SK-N-DZ (cell line): ENCODE data around the gene ERMARD.

Experiments used
- DNase-seq: peaks from one replicate; pipeline ENCODE4 v3.0.0-alpha.2; 2015; ENCODE audit warnings: low spot score

ERMARD gene

DNA sequence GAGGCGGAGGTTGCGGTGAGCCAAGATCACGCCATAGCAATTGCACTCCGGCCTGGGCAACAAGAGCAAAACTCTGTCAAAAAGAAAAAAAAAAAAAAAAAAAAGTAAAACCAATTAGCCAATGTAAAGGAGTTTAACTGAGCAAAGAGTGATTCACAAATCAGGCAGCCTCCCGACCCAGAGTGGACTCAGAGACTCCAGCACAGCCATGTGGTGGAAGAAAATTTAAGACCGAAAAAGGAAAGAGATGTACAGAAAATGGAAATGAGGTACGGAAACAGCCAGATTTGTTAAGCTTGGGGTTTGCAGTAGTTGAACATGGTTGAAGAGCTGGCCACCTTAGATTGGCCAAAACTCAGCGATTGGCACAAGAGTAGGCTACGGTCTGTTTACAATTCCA, 51.4 kb downstream of the ERMARD start:
- DNase-seq: no peak

GRCh38 chr6:169803271-169803811, 51.9 kb downstream of the ERMARD start:
- DNase-seq: no peak

DNA sequence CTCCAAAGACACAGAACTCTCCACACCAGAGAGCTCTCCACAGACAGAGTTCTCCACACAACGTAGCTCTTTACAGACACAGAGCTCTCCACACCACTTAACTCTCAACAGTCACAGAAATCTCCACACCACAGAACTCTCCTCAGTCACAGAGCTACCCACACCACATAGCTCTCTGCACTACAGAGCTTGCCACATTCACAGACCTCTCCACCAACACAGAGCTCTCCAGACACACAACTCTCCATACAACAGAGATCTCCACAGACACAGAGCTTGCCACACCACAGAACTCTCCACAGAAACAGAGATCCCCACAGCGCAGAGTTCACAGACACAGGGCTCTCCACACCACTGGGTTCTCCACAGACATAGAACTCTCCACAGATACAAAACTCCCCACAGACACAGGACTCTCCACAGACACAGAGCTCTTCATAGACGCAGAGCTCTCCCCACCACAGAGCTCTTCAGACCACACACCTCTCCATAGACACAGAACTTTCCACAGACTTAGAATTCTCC, 52.5 kb downstream of the ERMARD start:
- no peak for DNase-seq

- DNase-seq: no peak
These were observed 53.0 kb downstream of the ERMARD start for GRCh38 chr6:169804427-169804826.

DNA sequence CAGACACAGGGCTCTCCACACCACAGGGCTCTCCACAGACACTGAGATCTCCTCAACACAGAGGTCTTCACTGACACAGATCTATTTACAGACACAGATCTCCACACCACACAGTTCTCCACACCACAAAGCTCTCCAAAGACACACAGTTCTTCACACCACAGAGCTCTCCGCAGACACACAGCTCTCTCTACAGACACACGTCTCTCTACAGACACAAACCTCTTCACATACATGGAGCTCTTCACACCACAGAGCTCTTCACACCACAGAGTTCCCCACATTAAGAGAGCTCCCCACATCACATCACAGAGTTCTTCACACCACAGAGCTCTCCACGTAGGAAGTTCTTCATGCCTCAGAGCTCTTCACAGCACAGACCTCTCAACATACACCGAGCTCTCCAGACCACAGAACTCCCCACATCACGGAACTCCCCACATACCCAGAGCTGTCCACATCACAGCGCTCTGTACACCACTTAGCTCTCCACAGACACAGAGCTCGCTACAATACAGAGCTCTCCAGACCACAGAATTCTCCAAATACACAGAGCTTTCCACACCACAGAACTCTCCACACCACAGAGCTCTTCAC, 53.9 kb downstream of the ERMARD start:
- DNase-seq: no peak

DNA sequence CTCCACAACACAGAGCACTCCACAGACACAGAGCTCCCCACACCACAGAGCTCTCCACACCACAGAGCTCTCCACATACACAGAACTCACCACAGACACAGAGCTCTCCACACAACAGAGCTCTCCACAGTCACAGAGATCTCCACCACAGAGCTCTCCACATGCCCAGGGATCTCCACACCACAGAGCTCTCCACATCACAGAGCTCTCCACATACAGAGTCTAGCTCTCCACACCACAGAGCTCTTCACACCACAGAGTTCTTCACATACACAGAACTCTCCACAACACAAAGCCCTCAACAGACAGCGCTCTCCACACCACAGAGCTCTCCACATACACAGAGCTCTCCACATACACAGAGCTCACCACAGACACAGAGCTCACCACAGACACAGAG, 55.3 kb downstream of the ERMARD start:
- DNase-seq: no peak

DNA sequence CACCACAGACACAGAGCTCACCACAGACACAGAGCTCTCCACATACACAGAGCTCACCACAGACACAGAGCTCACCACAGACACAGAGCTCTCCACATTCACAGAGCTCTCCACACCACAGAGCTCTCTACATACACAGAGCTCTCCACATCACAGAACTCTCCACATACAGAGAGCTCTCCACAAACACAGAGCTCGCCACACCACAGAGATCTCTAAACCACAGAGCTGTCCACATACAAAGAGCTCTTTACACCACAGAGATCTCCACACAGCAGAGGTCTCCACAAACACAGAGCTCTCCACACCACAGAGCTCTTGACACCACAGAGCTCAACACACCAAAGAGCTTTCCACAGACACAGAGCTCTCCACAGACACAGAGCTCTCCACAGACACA, 55.8 kb downstream of the ERMARD start:
- DNase-seq: no peak

- no peak for DNase-seq
These were observed 56.5 kb downstream of the ERMARD start for GRCh38 chr6:169807699-169808607.

- DNase-seq: no peak
These were observed 57.2 kb downstream of the ERMARD start for GRCh38 chr6:169808608-169808967.

DNA sequence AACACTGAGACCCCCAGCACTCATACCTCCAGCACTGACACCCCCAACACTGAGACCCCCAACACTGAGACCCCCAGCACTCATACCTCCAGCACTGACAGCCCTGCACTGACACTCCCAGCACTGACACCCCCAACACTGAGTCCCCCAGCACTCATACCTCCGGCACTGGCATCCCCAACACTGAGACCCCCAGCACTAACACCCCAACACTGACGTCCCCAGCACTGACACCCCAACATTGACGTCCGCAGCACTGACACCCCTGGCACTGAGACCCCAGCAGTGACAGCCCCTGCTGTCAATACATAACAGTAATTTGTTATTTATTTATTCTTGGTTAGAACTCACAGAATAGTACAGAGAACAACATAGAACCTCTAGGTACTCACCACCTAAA, 58.0 kb downstream of the ERMARD start:
- no peak for DNase-seq

GRCh38 chr6:169810066-169810989, 58.9 kb downstream of the ERMARD start:
- DNase-seq: peak; percentile 56

GRCh38 chr6:169811072-169811471, 59.6 kb downstream of the ERMARD start:
- no peak for DNase-seq

- DNase-seq: no peak
These were observed 60.3 kb downstream of the ERMARD start for GRCh38 chr6:169811521-169812256.

GRCh38 chr6:169812257-169812644, 60.8 kb downstream of the ERMARD start:
- DNase-seq: no peak

DNA sequence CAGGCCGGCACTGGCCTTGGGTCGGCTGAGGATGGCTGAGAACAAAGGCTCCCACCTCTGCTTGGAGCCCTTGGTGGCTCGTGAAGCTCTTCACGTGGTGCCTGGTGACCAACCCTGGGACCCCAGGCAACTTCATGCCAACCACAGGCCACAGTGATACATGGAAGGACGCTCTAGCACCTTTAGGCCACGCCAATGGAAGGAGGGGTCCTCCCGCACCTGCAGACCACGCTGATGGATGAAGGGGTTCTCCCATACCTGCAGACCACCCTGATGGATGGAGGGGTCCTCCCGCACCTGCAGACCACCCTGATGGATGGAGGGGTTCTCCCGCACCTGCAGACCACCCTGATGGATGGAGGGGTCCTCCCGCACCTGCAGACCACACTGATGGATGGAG, 62.5 kb downstream of the ERMARD start:
- no peak for DNase-seq

GRCh38 chr6:169816054-169816453, 64.6 kb downstream of the ERMARD start:
- no peak for DNase-seq

DNA sequence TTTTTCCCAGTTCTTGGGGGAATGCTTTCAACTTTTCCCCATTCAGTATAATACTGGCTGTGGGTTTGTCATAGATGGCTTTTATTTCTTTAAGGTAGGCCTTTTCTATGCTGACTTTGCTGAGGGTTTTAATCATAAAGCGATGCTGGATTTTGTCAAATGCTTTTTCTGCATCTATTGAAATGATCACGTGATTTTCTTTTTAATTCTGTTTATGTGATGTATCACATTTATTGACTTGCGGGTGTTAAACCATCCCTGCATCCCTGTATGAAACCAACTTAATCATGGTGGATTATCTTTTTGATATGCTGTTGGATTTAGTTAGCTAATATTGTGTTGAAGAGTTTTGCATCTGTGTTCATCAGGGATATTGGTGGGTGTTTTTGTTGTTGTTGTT, 65.6 kb downstream of the ERMARD start:
- DNase-seq: no peak

GRCh38 chr6:169820358-169820757, 68.9 kb downstream of the ERMARD start:
- DNase-seq: no peak

GRCh38 chr6:169824021-169824420, 72.6 kb downstream of the ERMARD start:
- DNase-seq: no peak

GRCh38 chr6:169824848-169825557, 73.6 kb downstream of the ERMARD start:
- no peak for DNase-seq
